Heart right ventricle (tissue), 16 donors: ENCODE data around the gene BPGM. TPM values are rescaled to one million over a fixed set of nuclear protein-coding genes. Genes with fewer than 3 reads are reported as not detected.
"Not testable (repeated sequence)": the region's sequence is repeated elsewhere in the genome, so short reads cannot be mapped to it uniquely, and the experiment has no call there.

Experiments used
- ATAC-seq, 8 donors: fragments of 200-7000 bp; cut with Tn5 transposase; one replicate each; pipeline ENCODE4 v1.9.1; 2020; ENCODE audit warnings: mild to moderate bottlenecking in 8 of 8, moderate library complexity in 8 of 8, moderate number of reproducible peaks in 1 of 8
- DNase-seq, 2 donors: peaks; one replicate each; pipeline ENCODE4 v3.0.0-alpha.2; 2020
- H3K27ac ChIP-seq, 10 donors: fragments of 200-600 bp; sonication (generic) in 2 of 10; one replicate each; pipeline versions ENCODE4 v1.5.0 to v1.8.0; 2020 to 2022; ENCODE audit warnings: mild to moderate bottlenecking in 3 of 10
- H3K27me3 ChIP-seq, 7 donors: fragments of 200-600 bp; one replicate each; pipeline ENCODE4 v1.8.0; 2021 to 2022; ENCODE audit warnings: mild to moderate bottlenecking in 2 of 7
- H3K36me3 ChIP-seq, 9 donors: fragments of 200-600 bp; sonication (generic) in 1 of 9; one replicate each; pipeline versions ENCODE4 v1.5.0 to v1.8.0; 2020 to 2022; ENCODE audit warnings: mild to moderate bottlenecking in 2 of 9
- H3K4me1 ChIP-seq, 9 donors: fragments of 200-600 bp; sonication (generic) in 1 of 9; one replicate each; pipeline versions ENCODE4 v1.5.0 to v1.8.0; 2020 to 2022; ENCODE audit warnings: mild to moderate bottlenecking in 4 of 9
- H3K4me3 ChIP-seq, 10 donors: fragments of 200-600 bp; sonication (generic) in 2 of 10; one replicate each; pipeline versions ENCODE4 v1.5.0 to v1.8.0; 2020 to 2022; ENCODE audit warnings: mild to moderate bottlenecking in 7 of 10, moderate library complexity in 2 of 10
- H3K9me3 ChIP-seq, 11 donors: fragments of 200-600 bp in 10 of 11; sonication (generic) in 2 of 11; one replicate each; pipeline versions ENCODE4 v1.5.0 to v1.8.0; 2013 to 2022; ENCODE audit warnings: mild to moderate bottlenecking in 2 of 11, control low read depth in 1 of 11, moderate library complexity in 1 of 11
- CTCF ChIP-seq, 9 donors: fragments of 200-600 bp; sonication (generic) in 2 of 9; IDR thresholded peaks; one replicate each; pipeline versions ENCODE4 v1.5.0 to v1.8.0; 2021 to 2022; ENCODE audit warnings: antibody characterized with exemption in 9 of 9, mild to moderate bottlenecking in 5 of 9, moderate library complexity in 1 of 9
- WGBS, 2 donors: extraction: QIAGEN DNeasy Blood & Tissue Kit; methylation state at CpG; one replicate each; pipeline ENCODE4 v1.1.7; 2013; ENCODE audit warnings: inconsistent platforms in 1 of 2; 5-methylcytosine and 5-hydroxymethylcytosine counted together
- intact Hi-C, 10 donors: fragments of 100-400 bp; cut with DNase I; formaldehyde crosslinking; loops; one replicate each; pipeline versions ENCODE4 v1.11.1 to v1.14.2; 2022
- polyA plus RNA-seq, 2 donors: library from polyadenylated mRNA; stranded (reverse); fragments of 200-250 nt; gene quantifications; one replicate each; pipeline ENCODE4 v1.2.3, GENCODE V29; 2013
- total RNA-seq, 10 donors: library from RNA; stranded (reverse); fragmentation: NEBNext Ultra II Directional in 3 of 10; extraction: Animal tissue kit (Norgen Biotek cat#: 25700) in 3 of 10; gene quantifications; one replicate each; pipeline versions ENCODE4 v1.2.1 to v1.2.4, GENCODE V29; 2021 to 2023
- donor health status: Arrhythmogenic right ventricular cardiomyopathy.
- donor health status: ischemic (EF 13 %, LVEDD 7.1; RV severe dilation, severe dysfunction).
- donor health status: healthy with polysubstance abuse.
- donor health status: DM: no; HTN: yes; CAD: no.
- donor health status: DM: no; HTN: no; CAD: no.
- donor health status: ischemic (EF 25% LVEDD 6.9; RV normal size, moderate dysfunction).
- donor health status: ischemic (EF 25% LVEDD 5.7; RV mildly dilated, moderate dysfunction).
- donor health status: healthy.
- donor health status: DM: yes; HTN: yes; CAD: no.
- donor health status: Ischemic cardiomyopathy.
- donor health status: ischemic (EF 35%, LVEDD 5.7; RV mildly dilated, moderate dysfunction).
- donor health status: nonischemic (EF 11% LVEDD 7.7; RV severe dilation, severe dysfunction).
- donor health status: DM: yes; HTN: yes; CAD: no.
- donor health status: PGD.
- donor health status: ischemic (EF 29% LVEDD 5.4; RV normal size, mild dysfunction).
- donor health status: nonischemic (EF 23%, LVEDD 6.1; RV moderate dilation, normal function).

Gene BPGM
- total and polyA plus RNA-seq, 12 donors: 12.4 to 19.7 (median 14.9) TPM

GRCh38 chr7:134637934-134638719 is 8.5 kb upstream of the BPGM start:
- Histone ChIP-seq H3K4me1 (peaks cover 0 to 16% (median 5%) of the 10 kb centered on the region in 9 donors), H3K27me3 (no peaks in the 10 kb centered on the region), H3K36me3 (no peaks in the 10 kb centered on the region), H3K4me3 (no peak overlapping the region), H3K27ac (no peak overlapping the region), H3K9me3 (no peaks in the 10 kb centered on the region)
- DNase-seq: no peak
- ATAC-seq: no peak
- 55 to 75% methylated on average over 7 of the region's 7 CpGs for WGBS, 2 donors
- intact Hi-C loops: no loop called here
- no peak for TF ChIP-seq CTCF (IDR thresholded peaks at IDR 0.05)

- Histone ChIP-seq H3K4me3 (no peak overlapping the region), H3K27me3 (no peaks in the 10 kb centered on the region), H3K27ac (no peak overlapping the region), H3K4me1 (peaks cover 0 to 16% (median 5%) of the 10 kb centered on the region in 9 donors), H3K36me3 (no peaks in the 10 kb centered on the region), H3K9me3 (no peaks in the 10 kb centered on the region)
- no peak for TF ChIP-seq CTCF (IDR thresholded peaks at IDR 0.05)
- WGBS, 2 donors: 83 to 88% methylated on average over 3 of the region's 3 CpGs
- intact Hi-C loops: no loop called here
- ATAC-seq (no peak), DNase-seq (no peak)
These were observed 7.6 kb upstream of the BPGM start for GRCh38 chr7:134639061-134639460.

GRCh38 chr7:134639683-134640279 is 6.9 kb upstream of the BPGM start:
- no peak for TF ChIP-seq CTCF (IDR thresholded peaks at IDR 0.05)
- Histone ChIP-seq H3K36me3 (no peaks in the 10 kb centered on the region), H3K27me3 (no peaks in the 10 kb centered on the region), H3K4me1 (peaks cover 0 to 16% (median 5%) of the 10 kb centered on the region in 9 donors), H3K9me3 (no peaks in the 10 kb centered on the region), H3K4me3 (no peak overlapping the region), H3K27ac (no peak overlapping the region)
- intact Hi-C loops: loop anchor here in 1 of 10 donors (2.0 kb wide), 1 partner anchor 19 kb away; no protein-coding TSS in a partner anchor
- DNase-seq (no peak), ATAC-seq (no peak)
- WGBS, 2 donors: 75 to 79% methylated on average over 4 of the region's 4 CpGs

GRCh38 chr7:134640842-134641715 is 5.6 kb upstream of the BPGM start:
- WGBS, 2 donors: 84% methylated on average over 3 of the region's 3 CpGs
- Histone ChIP-seq H3K27ac (no peak overlapping the region), H3K9me3 (no peaks in the 10 kb centered on the region), H3K27me3 (no peaks in the 10 kb centered on the region), H3K36me3 (no peaks in the 10 kb centered on the region), H3K4me3 (no peak overlapping the region), H3K4me1 (peaks cover 0 to 18% (median 9%) of the 10 kb centered on the region in 9 donors)
- ATAC-seq (no peak), DNase-seq (no peak)
- no peak for TF ChIP-seq CTCF (IDR thresholded peaks at IDR 0.05)
- intact Hi-C loops: loop anchor here in 1 of 10 donors (2.0 kb wide), 1 partner anchor 20 kb away; no protein-coding TSS in a partner anchor

GRCh38 chr7:134641981-134642380 is 4.7 kb upstream of the BPGM start:
- not testable (repeated sequence) for H3K9me3 ChIP-seq, H3K36me3 ChIP-seq, H3K27ac ChIP-seq, ATAC-seq, DNase-seq, H3K4me3 ChIP-seq, H3K27me3 ChIP-seq
- 81 to 87% methylated on average over 4 of the region's 4 CpGs for WGBS, 2 donors
- intact Hi-C loops: loop anchor here in 1 of 10 donors (2.0 kb wide), 1 partner anchor 21 kb away; no protein-coding TSS in a partner anchor
- H3K4me1 ChIP-seq: peaks cover 0 to 12% (median 9%) of the 10 kb centered on the region in 9 donors
